Lower leg skin (tissue), 4 donors: ENCODE measurements around the gene EEFSEC. TPM values are rescaled to one million over a fixed set of nuclear protein-coding genes. Genes with fewer than 3 reads are reported as not detected.

Experiments
- DNase-seq, 2 donors: peaks; one replicate each; pipeline ENCODE4 v3.0.0-alpha.2; 2019; ENCODE audit warnings: low spot score in 2 of 2
- H3K4me3 ChIP-seq: fragments of 200-600 bp; sonication (generic); 2 replicates; pipeline ENCODE4 v1.5.1; 2017; ENCODE audit warnings: mild to moderate bottlenecking, low read depth; ENCODE audit not compliant: poor library complexity, severe bottlenecking
- POLR2A ChIP-seq, 2 donors: fragments of 450-650 bp; IDR thresholded peaks; one replicate each; pipeline ENCODE4 v1.6.1; 2016 to 2017; ENCODE audit warnings: antibody characterized with exemption in 2 of 2, mild to moderate bottlenecking in 1 of 2, moderate library complexity in 1 of 2
- WGBS, 2 donors: methylation state at CpG; one replicate each; pipeline ENCODE4 v1.1.5; 2018; 5-methylcytosine and 5-hydroxymethylcytosine counted together
- intact Hi-C: fragments of 100-400 bp; cut with DNase I; formaldehyde crosslinking; loops from one replicate; pipeline ENCODE4 v1.15.0; 2023; ENCODE audit warnings: low total_unique reads
- total RNA-seq, 4 donors: library from RNA; depleted of rRNA; stranded (reverse); fragments of >200 nt; gene quantifications; one replicate each; pipeline ENCODE4 v1.1.0, GENCODE V29; 2016
- TF ChIP-seq, protein P1 (sequence below), 3 donors: fragments of 450-650 bp; IDR thresholded peaks; one replicate each; pipeline ENCODE4 v1.5.1; 2016; ENCODE audit warnings: antibody characterized with exemption in 3 of 3, mild to moderate bottlenecking in 3 of 3, moderate library complexity in 2 of 3

EEFSEC gene
- total RNA-seq, 4 donors from 2014 or later: 16.3 to 28.6 (median 16.8) TPM

DNA sequence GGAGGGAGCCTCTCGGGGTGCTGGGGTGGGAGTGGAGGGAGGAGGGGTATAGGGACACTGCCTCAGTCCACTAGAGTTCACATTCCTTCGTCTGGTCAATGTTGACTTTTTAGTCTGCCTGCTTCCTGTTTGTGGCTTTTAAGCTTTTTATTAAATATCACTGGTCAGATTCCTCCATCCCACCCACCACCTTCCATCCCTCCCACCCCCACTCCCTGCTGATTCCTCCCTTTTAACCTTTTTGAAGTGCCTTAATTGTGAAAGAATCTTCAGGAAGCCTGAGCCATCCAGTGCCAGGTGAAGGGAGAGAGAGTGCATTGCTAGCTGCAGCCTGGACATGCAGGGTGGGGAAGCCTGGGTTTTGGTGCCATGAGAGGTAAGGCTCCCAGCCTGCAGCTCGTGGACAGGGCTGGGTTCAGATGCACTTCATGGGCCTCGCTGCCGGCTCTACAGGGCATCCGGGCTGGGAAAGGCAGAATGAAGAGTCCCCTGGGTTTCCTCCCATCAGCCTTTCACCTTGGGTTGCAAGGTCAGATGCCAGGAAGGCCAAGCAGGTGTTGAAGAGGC is 207.5 kb downstream of the EEFSEC start:
- DNase-seq: no peak
- no peak overlapping the region for H3K4me3 ChIP-seq
- intact Hi-C loops: no loop called here
- TF ChIP-seq, protein P1, sequence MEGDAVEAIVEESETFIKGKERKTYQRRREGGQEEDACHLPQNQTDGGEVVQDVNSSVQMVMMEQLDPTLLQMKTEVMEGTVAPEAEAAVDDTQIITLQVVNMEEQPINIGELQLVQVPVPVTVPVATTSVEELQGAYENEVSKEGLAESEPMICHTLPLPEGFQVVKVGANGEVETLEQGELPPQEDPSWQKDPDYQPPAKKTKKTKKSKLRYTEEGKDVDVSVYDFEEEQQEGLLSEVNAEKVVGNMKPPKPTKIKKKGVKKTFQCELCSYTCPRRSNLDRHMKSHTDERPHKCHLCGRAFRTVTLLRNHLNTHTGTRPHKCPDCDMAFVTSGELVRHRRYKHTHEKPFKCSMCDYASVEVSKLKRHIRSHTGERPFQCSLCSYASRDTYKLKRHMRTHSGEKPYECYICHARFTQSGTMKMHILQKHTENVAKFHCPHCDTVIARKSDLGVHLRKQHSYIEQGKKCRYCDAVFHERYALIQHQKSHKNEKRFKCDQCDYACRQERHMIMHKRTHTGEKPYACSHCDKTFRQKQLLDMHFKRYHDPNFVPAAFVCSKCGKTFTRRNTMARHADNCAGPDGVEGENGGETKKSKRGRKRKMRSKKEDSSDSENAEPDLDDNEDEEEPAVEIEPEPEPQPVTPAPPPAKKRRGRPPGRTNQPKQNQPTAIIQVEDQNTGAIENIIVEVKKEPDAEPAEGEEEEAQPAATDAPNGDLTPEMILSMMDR (IDR thresholded peaks at IDR 0.05): peak in 1 of 3 donors; percentile 23
- no peak for TF ChIP-seq POLR2A (IDR thresholded peaks at IDR 0.05)
- 89 to 92% methylated on average over 6 of the region's 6 CpGs for WGBS, 2 donors

DNA sequence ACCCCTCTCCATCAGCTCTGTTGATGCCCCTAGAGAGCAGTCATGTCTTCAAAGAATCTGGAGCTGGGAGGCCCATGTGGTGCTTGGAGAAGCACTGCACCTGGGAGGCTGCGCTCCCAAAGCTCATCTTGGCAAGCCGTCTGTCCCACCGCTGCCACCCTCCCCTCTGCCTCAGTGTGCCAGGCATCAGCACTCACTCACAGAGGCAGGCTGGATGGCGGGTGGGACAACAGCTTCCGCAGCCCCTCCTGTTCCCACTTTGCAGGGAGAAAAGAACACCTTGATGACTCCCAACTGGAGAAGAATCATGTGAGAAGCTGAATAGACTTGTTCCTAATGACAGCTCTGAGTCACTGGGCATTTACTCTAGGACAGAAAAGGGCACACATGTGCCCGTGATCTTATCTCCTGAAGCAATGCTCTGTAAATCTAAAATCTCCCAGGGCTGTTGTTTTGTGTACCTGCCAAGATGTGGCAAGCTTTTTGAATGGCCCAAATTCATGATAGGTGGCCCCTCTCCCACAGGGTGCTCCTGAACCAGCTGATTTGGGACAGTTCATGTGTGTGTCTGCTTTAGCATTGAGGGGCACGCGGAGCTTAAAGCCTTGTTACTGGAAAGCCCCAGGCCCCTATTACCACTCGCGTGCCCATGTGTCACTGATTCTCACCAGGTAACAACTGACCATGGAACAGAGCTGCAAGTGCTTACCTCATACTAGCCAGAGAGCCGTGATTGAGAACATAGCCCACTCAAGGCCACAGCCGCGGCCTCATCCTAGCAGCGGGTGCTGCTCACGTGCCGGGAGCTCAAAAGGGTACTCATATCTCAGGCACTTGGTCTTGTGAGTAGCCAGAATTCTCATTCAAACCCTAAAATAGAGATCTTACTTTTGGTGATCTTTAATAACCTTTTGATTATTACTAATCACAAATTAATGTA is 209.0 kb downstream of the EEFSEC start:
- no peak for TF ChIP-seq POLR2A (IDR thresholded peaks at IDR 0.05)
- TF ChIP-seq, protein P1 (IDR thresholded peaks at IDR 0.05): no peak
- intact Hi-C loops: no loop called here
- no peak overlapping the region for H3K4me3 ChIP-seq
- 92 to 95% methylated on average over 16 of the region's 16 CpGs for whole genome bisulfite sequencing, 2 donors
- DNase-seq: no peak

DNA sequence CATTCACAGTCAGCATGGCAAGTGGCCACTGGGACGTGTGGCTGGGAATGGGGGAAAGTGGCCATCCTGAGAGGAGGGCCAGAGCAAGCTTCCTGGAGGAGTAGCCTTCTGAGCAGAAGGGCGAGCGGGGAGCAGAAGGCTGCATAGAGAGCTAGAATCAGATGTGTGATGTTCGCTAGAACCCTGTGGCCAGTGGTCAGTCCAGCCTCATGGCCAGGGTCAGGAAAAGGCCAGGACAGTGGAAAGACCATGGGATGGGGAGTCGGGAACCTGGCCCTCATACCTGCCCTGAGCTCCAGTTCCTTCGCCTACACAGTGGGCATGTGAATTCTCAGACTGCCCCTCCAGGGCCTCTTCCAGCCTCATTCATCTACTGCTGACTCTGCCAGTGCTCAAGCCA is 211.0 kb downstream of the EEFSEC start:
- TF ChIP-seq POLR2A (IDR thresholded peaks at IDR 0.05): no peak
- TF ChIP-seq, protein P1 (IDR thresholded peaks at IDR 0.05): no peak
- 89% methylated on average over 6 of the region's 6 CpGs for WGBS, 2 donors
- intact Hi-C loops: no loop called here
- no peak for DNase-seq
- H3K4me3 ChIP-seq: no peak overlapping the region

DNA sequence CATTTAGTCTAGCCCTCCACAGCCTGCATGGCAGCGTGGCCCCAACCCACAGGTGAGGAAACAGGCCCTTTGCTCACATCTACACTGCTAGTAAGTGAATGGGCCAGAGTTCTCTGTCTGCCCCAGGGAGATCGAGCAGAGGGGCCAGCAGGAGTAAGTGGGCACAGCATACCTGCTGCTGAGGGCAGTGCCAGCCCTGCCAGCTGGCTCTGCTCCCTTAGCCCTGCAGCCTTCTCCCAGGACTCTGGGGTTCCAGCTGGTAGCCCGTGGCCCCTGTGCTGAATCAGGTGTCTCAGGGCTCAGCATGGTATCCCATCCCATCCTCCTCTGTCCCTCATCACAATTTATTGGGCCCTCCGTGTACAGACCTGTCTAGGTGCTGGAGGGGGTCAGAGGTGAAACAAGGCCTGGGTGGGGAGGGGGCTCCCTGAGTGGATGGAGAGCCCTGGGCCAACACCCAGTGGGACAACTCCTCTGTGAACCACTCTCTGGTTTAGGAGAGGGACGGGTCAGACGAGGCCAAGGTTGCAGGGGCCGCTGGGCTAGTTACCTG is 211.6 kb downstream of the EEFSEC start:
- DNase-seq: no peak
- intact Hi-C loops: no loop called here
- no peak overlapping the region for H3K4me3 ChIP-seq
- 92 to 93% methylated on average over 7 of the region's 7 CpGs for WGBS, 2 donors
- TF ChIP-seq, protein P1 (IDR thresholded peaks at IDR 0.05): no peak
- TF ChIP-seq POLR2A (IDR thresholded peaks at IDR 0.05): no peak

DNA sequence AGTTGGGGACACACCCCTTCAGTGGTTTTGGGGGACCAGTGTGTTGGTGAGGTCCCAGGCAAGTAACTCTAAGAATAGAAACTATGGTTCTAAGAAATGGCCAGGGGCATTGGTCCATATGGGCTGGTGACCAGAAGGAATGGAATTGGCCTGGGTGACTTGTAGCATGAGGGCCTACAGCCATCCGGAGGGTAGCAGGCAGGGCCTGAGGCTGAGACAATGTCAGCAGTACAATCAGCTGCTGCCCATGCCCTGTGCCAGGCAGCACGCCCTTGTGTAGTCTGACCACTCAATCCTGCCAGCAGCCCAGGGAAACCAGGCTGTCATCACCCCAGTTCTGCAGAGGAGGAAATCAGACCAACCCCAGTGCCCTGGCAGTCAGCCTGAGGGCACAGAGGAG is 212.9 kb downstream of the EEFSEC start:
- 79 to 95% methylated on average over 2 of the region's 2 CpGs for WGBS, 2 donors
- no peak for DNase-seq
- H3K4me3 ChIP-seq: no peak overlapping the region
- intact Hi-C loops: no loop called here
- TF ChIP-seq, protein P1 (IDR thresholded peaks at IDR 0.05): no peak
- TF ChIP-seq POLR2A (IDR thresholded peaks at IDR 0.05): no peak
